ENCODE results near the gene ABAT.

DNA sequence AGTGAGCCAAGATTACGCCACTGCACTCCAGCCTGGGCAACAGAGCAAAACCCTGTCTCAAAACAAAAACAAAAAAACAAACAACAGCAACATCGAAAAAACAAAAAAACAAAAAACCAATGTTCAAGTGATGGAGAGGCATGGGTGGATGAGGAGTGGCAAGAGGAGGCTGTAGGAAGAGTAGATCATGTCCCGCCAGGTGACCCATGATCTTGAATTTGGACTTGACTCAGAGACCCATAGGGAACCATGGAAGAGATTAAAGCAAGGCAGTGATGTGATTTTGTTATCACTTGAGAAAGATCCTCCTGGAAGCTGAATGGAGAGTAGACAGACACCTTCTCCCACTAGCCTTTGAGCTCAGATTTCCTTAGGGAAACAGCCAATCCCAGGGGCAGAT, 11.2 kb downstream of the ABAT start:
- TF ChIP-seq POLR2A (IDR thresholded peaks at IDR 0.05): no peak
- no peak for TF ChIP-seq EP300 (IDR thresholded peaks at IDR 0.05)
- TF ChIP-seq, protein P1, sequence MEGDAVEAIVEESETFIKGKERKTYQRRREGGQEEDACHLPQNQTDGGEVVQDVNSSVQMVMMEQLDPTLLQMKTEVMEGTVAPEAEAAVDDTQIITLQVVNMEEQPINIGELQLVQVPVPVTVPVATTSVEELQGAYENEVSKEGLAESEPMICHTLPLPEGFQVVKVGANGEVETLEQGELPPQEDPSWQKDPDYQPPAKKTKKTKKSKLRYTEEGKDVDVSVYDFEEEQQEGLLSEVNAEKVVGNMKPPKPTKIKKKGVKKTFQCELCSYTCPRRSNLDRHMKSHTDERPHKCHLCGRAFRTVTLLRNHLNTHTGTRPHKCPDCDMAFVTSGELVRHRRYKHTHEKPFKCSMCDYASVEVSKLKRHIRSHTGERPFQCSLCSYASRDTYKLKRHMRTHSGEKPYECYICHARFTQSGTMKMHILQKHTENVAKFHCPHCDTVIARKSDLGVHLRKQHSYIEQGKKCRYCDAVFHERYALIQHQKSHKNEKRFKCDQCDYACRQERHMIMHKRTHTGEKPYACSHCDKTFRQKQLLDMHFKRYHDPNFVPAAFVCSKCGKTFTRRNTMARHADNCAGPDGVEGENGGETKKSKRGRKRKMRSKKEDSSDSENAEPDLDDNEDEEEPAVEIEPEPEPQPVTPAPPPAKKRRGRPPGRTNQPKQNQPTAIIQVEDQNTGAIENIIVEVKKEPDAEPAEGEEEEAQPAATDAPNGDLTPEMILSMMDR (IDR thresholded peaks at IDR 0.05): no peak
- TF ChIP-seq POLR2AphosphoS5 (IDR thresholded peaks at IDR 0.05): no peak
